Measurements from ENCODE around the gene WDR33. TPM values are rescaled to one million over a fixed set of nuclear protein-coding genes. Genes with fewer than 3 reads are reported as not detected.
"Not testable (repeated sequence)": the region's sequence is repeated elsewhere in the genome, so short reads cannot be mapped to it uniquely, and the experiment has no call there.

The WDR33 gene
- total RNA-seq, 5 donors from 2014 or later (not counting 1 experiment from before 2014, with no cell fraction given), result 54.5 to 79.8 (median 76.2) TPM

DNA sequence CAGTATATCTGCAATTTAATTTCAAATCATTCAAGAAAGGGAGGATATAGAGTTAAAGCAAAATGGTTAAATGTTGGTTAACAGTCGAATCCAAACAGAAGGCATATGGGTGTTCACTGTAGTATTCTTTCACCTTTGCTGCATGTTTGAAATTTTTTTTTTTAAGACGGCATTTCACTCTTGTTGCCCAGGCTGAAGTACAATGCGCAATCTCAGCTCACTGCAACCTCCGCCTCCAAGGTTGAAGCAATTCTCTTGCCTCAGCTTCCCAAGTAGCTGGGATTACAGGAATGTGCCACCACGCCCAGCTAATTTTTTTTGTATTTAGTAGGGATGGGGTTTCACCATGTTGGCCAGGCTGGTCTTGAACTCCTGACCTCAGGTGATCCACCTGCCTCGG, 4.1 kb downstream of the WDR33 start:
- H3K36me3 ChIP-seq (ENCODE audit: control insufficient read depth in 2 of 2, extremely low read depth in 1 of 2, insufficient read depth in 1 of 2, low read length in 1 of 2); H3K9me3 Mint-ChIP-seq; H3K4me3 ChIP-seq (ENCODE audit: control insufficient read depth in 1 of 2, extremely low read depth in 1 of 2, low read length in 1 of 2); ATAC-seq (replicated peaks in 1 of 4); DNase-seq; H3K27ac Mint-ChIP-seq; H3K27me3 ChIP-seq (replicated peaks in 1 of 2; ENCODE audit: control insufficient read depth in 2 of 2, extremely low read depth in 1 of 2, insufficient read depth in 2 of 2, low read length in 1 of 2); POLR2A ChIA-PET; CTCF ChIA-PET; H3K27me3 Mint-ChIP-seq; H3K27ac ChIP-seq (ENCODE audit: low read length); H3K9me3 ChIP-seq: not testable (repeated sequence)
- Mint-ChIP-seq H3K36me3 (peaks cover 15% of the 10 kb centered on the region), H3K4me3 (peak overlapping the region; percentile 6 to 100 (median 19)), H3K4me1 (peaks cover 71 to 87% (median 85%) of the 10 kb centered on the region in 3 donors)
- WGBS (ENCODE audit: insufficient coverage), result 89% methylated on average over 3 of the region's 6 CpGs
- peaks cover 20 to 47% of the 10 kb centered on the region in 2 experiments for H3K4me1 ChIP-seq (ENCODE audit: control insufficient read depth in 1 of 2, extremely low read depth in 1 of 2, insufficient read depth in 2 of 2, low read length in 2 of 2)

DNA sequence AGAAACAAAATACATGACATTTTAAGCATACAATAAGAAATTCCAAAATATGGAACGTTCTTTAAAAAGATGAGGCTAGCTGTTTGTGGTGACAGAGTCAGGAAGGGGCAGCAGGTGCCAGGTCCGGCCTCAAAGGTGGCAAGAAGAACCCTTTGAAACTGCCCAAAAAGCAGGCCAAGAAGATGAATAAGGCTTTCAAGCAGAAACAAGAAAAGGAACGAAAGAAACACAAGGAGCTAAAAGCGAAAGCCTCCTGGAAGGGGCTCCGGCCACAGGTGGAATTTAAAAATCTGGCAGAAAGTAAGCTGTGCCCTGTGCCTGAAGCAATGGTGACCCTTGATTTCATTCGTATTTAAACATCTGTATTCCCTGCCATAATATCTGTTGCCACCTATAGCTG, 5.5 kb downstream of the WDR33 start:
- POLR2A ChIA-PET, result interaction anchor here in 1 of 2 donors (0.6 kb wide), 2 partner anchors 41 to 248 kb away, joined by 3 read pairs; no protein-coding TSS in a partner anchor
- H3K4me1 ChIP-seq (ENCODE audit: control insufficient read depth in 1 of 2, extremely low read depth in 1 of 2, insufficient read depth in 2 of 2, low read length in 2 of 2), result peaks cover 23 to 47% of the 10 kb centered on the region in 2 experiments

DNA sequence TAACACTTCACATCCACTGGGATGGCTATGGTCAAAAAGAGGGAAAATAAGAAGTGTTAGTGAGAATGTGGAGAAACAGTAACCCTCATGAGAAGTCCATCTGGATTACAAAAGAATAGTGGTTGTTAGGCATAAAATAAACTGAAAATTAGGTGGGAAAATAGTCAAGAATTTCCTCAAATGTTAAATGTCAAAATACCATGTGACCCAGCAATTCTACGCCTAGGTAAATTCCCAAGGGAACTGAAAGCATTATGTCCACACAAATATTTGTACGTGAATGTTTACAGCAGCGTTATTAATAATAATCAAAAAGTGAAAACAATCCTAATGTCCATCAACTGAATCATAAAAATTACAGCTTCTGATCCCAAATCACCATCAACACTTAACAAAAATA, 11.0 kb downstream of the WDR33 start:
- POLR2A ChIA-PET, result interaction anchor here in 1 of 2 donors (0.6 kb wide), 2 partner anchors 9 to 76 kb away, joined by 4 to 6 read pairs; no protein-coding TSS in a partner anchor
- Histone ChIP-seq H3K36me3 (ENCODE audit: control insufficient read depth in 2 of 2, extremely low read depth in 1 of 2, insufficient read depth in 1 of 2, low read length in 1 of 2) (peaks cover 2 to 6% of the 10 kb centered on the region in 2 donors), H3K4me3 (ENCODE audit: control insufficient read depth in 1 of 2, extremely low read depth in 1 of 2, low read length in 1 of 2) (no peak overlapping the region), H3K9me3 (no peaks in the 10 kb centered on the region), H3K4me1 (ENCODE audit: control insufficient read depth in 1 of 2, extremely low read depth in 1 of 2, insufficient read depth in 2 of 2, low read length in 2 of 2) (peaks cover 14 to 35% of the 10 kb centered on the region in 2 experiments), H3K27me3 (replicated peaks in 1 of 2; ENCODE audit: control insufficient read depth in 2 of 2, extremely low read depth in 1 of 2, insufficient read depth in 2 of 2, low read length in 1 of 2) (no peaks in the 10 kb centered on the region), H3K27ac (ENCODE audit: low read length) (no peak overlapping the region)
- Mint-ChIP-seq H3K4me1 (peaks cover 75 to 82% (median 79%) of the 10 kb centered on the region in 3 donors), H3K27ac (no peak overlapping the region), H3K9me3 (no peaks in the 10 kb centered on the region), H3K27me3 (no peaks in the 10 kb centered on the region), H3K4me3 (no peak overlapping the region), H3K36me3 (peaks cover 14% of the 10 kb centered on the region)
- ATAC-seq (replicated peaks in 1 of 4) (no peak), DNase-seq (no peak)
- 87% methylated on average over 3 of the region's 3 CpGs for WGBS (ENCODE audit: insufficient coverage)
- CTCF ChIA-PET, result no interaction called here

More for the DNA sequence above, 5.5 kb downstream of the WDR33 start:
- Histone ChIP-seq H3K4me3 (ENCODE audit: control insufficient read depth in 1 of 2, extremely low read depth in 1 of 2, low read length in 1 of 2) (no peak overlapping the region), H3K27ac (ENCODE audit: low read length) (no peak overlapping the region), H3K9me3 (no peaks in the 10 kb centered on the region), H3K36me3 (ENCODE audit: control insufficient read depth in 2 of 2, extremely low read depth in 1 of 2, insufficient read depth in 1 of 2, low read length in 1 of 2) (peaks cover 0 to 2% of the 10 kb centered on the region in 2 donors), H3K27me3 (replicated peaks in 1 of 2; ENCODE audit: control insufficient read depth in 2 of 2, extremely low read depth in 1 of 2, insufficient read depth in 2 of 2, low read length in 1 of 2) (no peaks in the 10 kb centered on the region)
- Mint-ChIP-seq H3K27me3 (no peaks in the 10 kb centered on the region), H3K4me1 (peaks cover 77 to 85% (median 83%) of the 10 kb centered on the region in 3 donors), H3K9me3 (no peaks in the 10 kb centered on the region), H3K36me3 (peaks cover 22% of the 10 kb centered on the region), H3K27ac (no peak overlapping the region), H3K4me3 (peak overlapping the region in 2 of 3 donors; percentile 31 to 100)
- CTCF ChIA-PET, result interaction anchor here in 1 of 2 donors (0.7 kb wide), 2 partner anchors 310 to 496 kb away, joined by 3 to 5 read pairs; no protein-coding TSS in a partner anchor
- 88% methylated on average over 5 of the region's 6 CpGs for whole genome bisulfite sequencing (ENCODE audit: insufficient coverage)
- no peak for DNase-seq
- ATAC-seq (replicated peaks in 1 of 4), result no peak

DNA sequence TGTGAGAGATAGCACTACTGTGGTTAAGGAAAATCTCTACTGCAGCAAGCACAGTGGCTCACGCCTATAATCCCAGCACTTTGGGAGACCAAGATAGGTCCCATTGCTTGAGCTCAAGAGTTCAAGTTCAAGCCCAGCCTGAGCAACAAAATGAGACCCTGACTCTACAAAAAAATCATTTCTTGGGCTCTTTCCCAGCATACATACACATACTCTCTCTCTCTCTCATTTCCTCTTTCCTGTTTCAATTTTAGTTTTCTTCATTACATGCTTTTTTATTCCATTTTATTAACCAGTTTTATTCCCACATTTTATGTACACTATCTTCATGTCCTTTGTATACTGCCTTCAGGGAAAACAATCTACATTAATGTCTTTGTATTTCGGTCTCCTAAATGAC, 14.6 kb downstream of the WDR33 start:
- Histone ChIP-seq H3K4me3 (ENCODE audit: control insufficient read depth in 1 of 2, extremely low read depth in 1 of 2, low read length in 1 of 2) (no peak overlapping the region), H3K9me3 (no peaks in the 10 kb centered on the region), H3K36me3 (ENCODE audit: control insufficient read depth in 2 of 2, extremely low read depth in 1 of 2, insufficient read depth in 1 of 2, low read length in 1 of 2) (peaks cover 4 to 5% of the 10 kb centered on the region in 2 donors), H3K4me1 (ENCODE audit: control insufficient read depth in 1 of 2, extremely low read depth in 1 of 2, insufficient read depth in 2 of 2, low read length in 2 of 2) (peaks cover 11 to 43% of the 10 kb centered on the region in 2 experiments), H3K27me3 (replicated peaks in 1 of 2; ENCODE audit: control insufficient read depth in 2 of 2, extremely low read depth in 1 of 2, insufficient read depth in 2 of 2, low read length in 1 of 2) (no peaks in the 10 kb centered on the region), H3K27ac (ENCODE audit: low read length) (no peak overlapping the region)
- peaks cover 71 to 76% (median 75%) of the 10 kb centered on the region in 3 donors for H3K4me1 Mint-ChIP-seq
- peak overlapping the region in 1 of 3 donors; percentile 7 for H3K4me3 Mint-ChIP-seq
- DNase-seq (no peak), ATAC-seq (replicated peaks in 1 of 4) (no peak)
- POLR2A ChIA-PET, result interaction anchor here in 1 of 2 donors (0.6 kb wide), 1 partner anchor 15 kb away, joined by 3 read pairs; no protein-coding TSS in a partner anchor
- peaks cover 16% of the 10 kb centered on the region for H3K36me3 Mint-ChIP-seq
- peak overlapping the region in 1 of 2 donors; percentile 7 for H3K27ac Mint-ChIP-seq
- CTCF ChIA-PET, result interaction anchor here in 1 of 2 donors (0.6 kb wide), 1 partner anchor 78 kb away, joined by 3 read pairs; no protein-coding TSS in a partner anchor
- no peaks in the 10 kb centered on the region for H3K9me3 Mint-ChIP-seq
- no peaks in the 10 kb centered on the region for H3K27me3 Mint-ChIP-seq
- 56% methylated on average over 1 of the region's 2 CpGs for WGBS (ENCODE audit: insufficient coverage)

DNA sequence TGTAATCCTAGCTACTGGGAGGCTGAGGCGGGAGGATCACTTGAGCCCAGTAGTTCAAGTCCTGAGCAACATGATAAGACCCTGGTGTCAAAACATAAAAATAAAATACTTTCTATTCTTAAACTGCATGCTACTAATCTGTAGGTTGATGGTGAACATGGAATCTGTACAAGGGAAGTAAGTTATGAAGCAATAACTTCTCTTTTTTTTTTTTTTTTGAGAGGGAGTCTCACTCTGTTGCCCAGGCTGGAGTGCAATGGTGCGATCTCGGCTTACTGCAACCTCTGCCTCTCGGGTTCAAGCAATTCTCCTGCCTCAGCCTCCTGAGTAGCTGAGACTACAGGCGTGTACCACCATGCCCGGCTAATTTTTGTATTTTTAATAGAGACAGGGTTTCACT, 16.1 kb downstream of the WDR33 start:
- POLR2A ChIA-PET, result interaction anchor here in 1 of 2 donors (0.6 kb wide), 1 partner anchor 11 kb away, joined by 4 read pairs; no protein-coding TSS in a partner anchor
- H3K9me3 Mint-ChIP-seq; H3K4me3 ChIP-seq (ENCODE audit: control insufficient read depth in 1 of 2, extremely low read depth in 1 of 2, low read length in 1 of 2); CTCF ChIA-PET; H3K36me3 ChIP-seq (ENCODE audit: control insufficient read depth in 2 of 2, extremely low read depth in 1 of 2, insufficient read depth in 1 of 2, low read length in 1 of 2); H3K27ac ChIP-seq (ENCODE audit: low read length); H3K27me3 ChIP-seq (replicated peaks in 1 of 2; ENCODE audit: control insufficient read depth in 2 of 2, extremely low read depth in 1 of 2, insufficient read depth in 2 of 2, low read length in 1 of 2); ATAC-seq (replicated peaks in 1 of 4); H3K27ac Mint-ChIP-seq; DNase-seq; H3K4me3 Mint-ChIP-seq; H3K27me3 Mint-ChIP-seq; H3K9me3 ChIP-seq: not testable (repeated sequence)
- WGBS (ENCODE audit: insufficient coverage), result no CpG with 5 or more reads among the region's 6 CpGs
- peaks cover 7 to 31% of the 10 kb centered on the region in 2 experiments for H3K4me1 ChIP-seq (ENCODE audit: control insufficient read depth in 1 of 2, extremely low read depth in 1 of 2, insufficient read depth in 2 of 2, low read length in 2 of 2)
- peaks cover 67 to 71% (median 68%) of the 10 kb centered on the region in 3 donors for H3K4me1 Mint-ChIP-seq
- peaks cover 12% of the 10 kb centered on the region for H3K36me3 Mint-ChIP-seq

DNA sequence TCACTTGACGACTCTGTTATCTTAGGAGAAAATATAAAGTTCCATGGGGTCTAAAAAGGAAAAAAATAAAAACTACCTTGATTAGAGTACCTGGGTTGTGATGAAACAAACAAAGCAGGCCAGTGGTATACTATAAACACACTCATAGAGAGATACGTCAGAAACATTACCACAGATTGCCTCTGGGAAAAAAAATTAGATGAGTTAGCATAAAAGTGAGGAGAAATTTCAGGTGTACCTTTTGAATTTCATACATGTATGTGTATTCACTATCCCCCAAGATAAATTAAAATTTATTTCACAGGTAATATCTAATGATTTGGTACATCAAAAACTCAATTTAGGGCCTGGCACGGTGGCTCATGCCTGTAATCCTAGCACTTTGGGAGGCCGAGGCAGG, 18.2 kb downstream of the WDR33 start:
- no peaks in the 10 kb centered on the region for H3K27me3 ChIP-seq (replicated peaks in 1 of 2; ENCODE audit: control insufficient read depth in 2 of 2, extremely low read depth in 1 of 2, insufficient read depth in 2 of 2, low read length in 1 of 2)
- CTCF ChIA-PET, result interaction anchor here in 1 of 2 donors (0.7 kb wide), 1 partner anchor 10 kb away, joined by 3 read pairs; no protein-coding TSS in a partner anchor
- H3K4me3 Mint-ChIP-seq, result no peak overlapping the region

More for the DNA sequence above, 18.2 kb downstream of the WDR33 start:
- H3K36me3 Mint-ChIP-seq, result peaks cover 12% of the 10 kb centered on the region
- Histone ChIP-seq H3K4me3 (ENCODE audit: control insufficient read depth in 1 of 2, extremely low read depth in 1 of 2, low read length in 1 of 2) (no peak overlapping the region), H3K27ac (ENCODE audit: low read length) (no peak overlapping the region), H3K36me3 (ENCODE audit: control insufficient read depth in 2 of 2, extremely low read depth in 1 of 2, insufficient read depth in 1 of 2, low read length in 1 of 2) (peaks cover 0 to 5% of the 10 kb centered on the region in 2 donors), H3K4me1 (ENCODE audit: control insufficient read depth in 1 of 2, extremely low read depth in 1 of 2, insufficient read depth in 2 of 2, low read length in 2 of 2) (peaks cover 5 to 25% of the 10 kb centered on the region in 2 experiments), H3K9me3 (no peaks in the 10 kb centered on the region)
- no peak overlapping the region for H3K27ac Mint-ChIP-seq
- no peaks in the 10 kb centered on the region for H3K27me3 Mint-ChIP-seq
- no peaks in the 10 kb centered on the region for H3K9me3 Mint-ChIP-seq
- no peak for DNase-seq
- no peak for ATAC-seq (replicated peaks in 1 of 4)
- 93% methylated on average over 2 of the region's 4 CpGs for WGBS (ENCODE audit: insufficient coverage)
- POLR2A ChIA-PET, result no interaction called here
- peaks cover 51 to 52% (median 52%) of the 10 kb centered on the region in 3 donors for H3K4me1 Mint-ChIP-seq
